Ectodermal cell (in vitro differentiated cells): ENCODE results near the gene FUT8.

Experiments used
- H3K27ac ChIP-seq: 2 replicates; pipeline ENCODE4 v1.7.0; 2013; ENCODE audit warnings: mild to moderate bottlenecking, low read depth, low read length; ENCODE audit not compliant: insufficient read depth, poor library complexity, severe bottlenecking
- H3K27me3 ChIP-seq: 2 replicates; pipeline ENCODE4 v1.7.0; 2013; ENCODE audit warnings: mild to moderate bottlenecking, low read length; ENCODE audit not compliant: insufficient read depth, control insufficient read depth, poor library complexity, severe bottlenecking
- H3K36me3 ChIP-seq: one replicate; pipeline ENCODE4 v1.7.0; 2013; ENCODE audit warnings: low read length; ENCODE audit not compliant: control insufficient read depth, insufficient read depth
- H3K4me1 ChIP-seq: one replicate; pipeline ENCODE4 v1.7.0; 2013; ENCODE audit warnings: low read length; ENCODE audit not compliant: control insufficient read depth, insufficient read depth
- H3K4me3 ChIP-seq: 2 replicates; pipeline ENCODE4 v1.7.0; 2013; ENCODE audit warnings: low read depth, low read length, control low read depth; ENCODE audit not compliant: insufficient read depth
- H3K9me3 ChIP-seq: 2 replicates; pipeline ENCODE4 v1.7.0; 2013; ENCODE audit warnings: mild to moderate bottlenecking, low read length, moderate library complexity; ENCODE audit not compliant: control insufficient read depth
- WGBS, 2 experiments: methylation state at CpG; one replicate each; pipeline ENCODE4 v1.1.7; 2013; ENCODE audit warnings: missing lambda C conversion rate in 2 of 2; 5-methylcytosine and 5-hydroxymethylcytosine counted together

The FUT8 gene

DNA sequence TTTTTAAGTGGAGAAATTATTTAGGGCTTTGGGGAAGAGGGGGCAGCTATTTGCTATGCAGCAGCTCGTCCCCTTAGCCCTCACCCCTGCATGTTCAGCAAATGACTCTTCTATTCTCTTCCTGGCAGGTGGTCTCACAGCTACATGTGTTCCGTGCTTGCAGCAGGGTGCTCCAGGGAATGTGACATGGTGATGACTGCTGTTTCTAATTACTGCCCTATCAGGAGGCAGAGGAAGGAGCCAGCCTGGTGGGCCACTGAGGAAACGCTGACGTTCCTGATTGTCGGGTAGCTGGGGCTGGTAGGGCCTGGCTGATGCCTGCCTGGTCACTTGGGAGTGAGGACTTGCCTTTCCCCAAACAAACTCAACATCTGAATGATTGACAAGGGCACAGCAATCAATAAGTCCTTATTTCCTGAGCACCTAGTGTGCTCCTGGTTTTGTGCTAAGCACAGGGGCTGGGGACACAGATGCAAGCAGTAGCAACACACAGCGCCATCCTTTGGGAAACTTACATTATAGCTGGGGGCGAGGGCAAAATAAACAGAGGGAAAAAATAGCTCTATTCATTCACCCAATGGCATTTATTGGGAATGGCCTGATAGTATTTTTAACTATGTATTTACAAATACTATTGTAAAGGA, 377.8 kb downstream of the FUT8 start:
- no peak overlapping the region for H3K4me3 ChIP-seq
- WGBS, 2 experiments = 51% methylated on average over 7 of the region's 7 CpGs
- no peaks in the 10 kb centered on the region for H3K9me3 ChIP-seq
- H3K27me3 ChIP-seq = no peaks in the 10 kb centered on the region
- H3K27ac ChIP-seq = no peak overlapping the region
- no peaks in the 10 kb centered on the region for H3K4me1 ChIP-seq
- H3K36me3 ChIP-seq = no peaks in the 10 kb centered on the region

DNA sequence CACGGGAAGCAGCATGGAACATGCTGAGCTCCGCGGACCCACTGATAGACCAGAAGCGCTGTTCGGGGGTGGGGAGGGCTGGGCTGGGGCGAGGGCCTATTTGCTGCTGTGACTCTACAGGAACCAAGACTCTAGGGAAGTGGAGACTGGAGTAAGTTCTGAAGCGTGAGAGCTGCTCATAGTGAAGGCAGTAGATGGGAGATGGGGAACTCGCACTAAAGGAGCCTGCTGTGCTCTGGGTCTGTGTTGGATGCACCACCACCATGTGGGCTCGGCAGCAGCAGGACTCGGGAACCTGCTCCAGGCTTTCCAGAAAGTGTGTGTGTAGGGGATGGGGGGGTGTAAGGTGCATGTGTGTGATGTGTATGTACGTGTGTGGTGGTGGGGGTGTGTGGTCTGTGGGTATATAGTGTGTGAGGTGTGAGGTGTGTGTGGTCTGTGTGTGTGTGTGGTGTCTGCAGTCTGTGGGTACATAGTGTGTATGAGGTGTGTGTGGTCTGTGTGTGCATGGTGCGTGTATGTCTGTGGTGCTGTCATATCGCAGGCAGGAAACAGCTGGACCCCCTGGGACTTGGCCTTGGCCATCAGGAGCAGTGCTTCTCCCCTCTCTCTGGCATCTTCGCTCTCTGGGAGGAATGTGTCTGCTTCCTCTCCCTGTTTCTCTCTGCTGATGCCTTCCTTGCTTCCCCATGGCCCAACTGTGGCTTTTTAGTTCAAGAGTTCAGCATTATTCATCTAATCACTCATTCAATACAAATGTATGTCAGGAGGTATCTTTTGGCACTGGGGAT, 378.9 kb downstream of the FUT8 start:
- no peak overlapping the region for H3K4me3 ChIP-seq
- H3K9me3 ChIP-seq = no peaks in the 10 kb centered on the region
- H3K36me3 ChIP-seq = no peaks in the 10 kb centered on the region
- WGBS, 2 experiments = 83 to 86% methylated on average over 14 of the region's 14 CpGs
- no peaks in the 10 kb centered on the region for H3K4me1 ChIP-seq
- H3K27me3 ChIP-seq = no peaks in the 10 kb centered on the region
- no peak overlapping the region for H3K27ac ChIP-seq

DNA sequence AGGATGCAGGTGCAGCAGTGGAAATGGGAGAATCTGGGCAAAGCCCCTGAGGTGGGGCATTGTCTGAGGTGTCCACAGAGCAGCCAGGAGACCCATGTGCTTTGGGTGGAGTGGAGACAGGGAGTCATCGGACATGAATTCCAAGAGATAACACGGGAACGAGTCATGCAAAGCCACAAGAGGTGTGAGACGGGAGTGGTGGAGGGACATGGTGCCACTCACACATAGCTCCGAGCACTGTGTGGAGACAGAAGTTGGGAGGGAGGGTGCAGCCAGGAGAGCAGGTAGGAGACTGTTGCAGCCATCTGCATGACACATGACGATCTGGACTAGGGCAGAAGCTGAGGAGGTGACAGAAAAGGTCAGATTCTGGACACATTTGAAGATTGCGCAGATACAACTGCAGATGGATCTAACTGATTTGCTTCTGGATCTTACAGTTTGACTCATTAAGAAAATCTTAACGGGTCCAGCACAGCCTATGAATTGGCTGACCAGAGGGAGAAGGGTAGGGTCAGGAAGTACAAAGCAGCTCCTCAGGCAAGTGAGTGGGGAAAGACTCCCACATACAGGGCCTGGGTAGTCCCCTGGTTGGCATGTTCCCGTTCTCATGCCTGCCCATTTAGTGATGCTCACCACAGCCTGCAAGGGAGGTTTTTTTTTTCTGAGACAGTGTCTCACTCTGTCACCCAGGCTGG, 379.8 kb downstream of the FUT8 start:
- Histone ChIP-seq H3K4me3 (no peak overlapping the region), H3K27me3 (no peaks in the 10 kb centered on the region), H3K4me1 (no peaks in the 10 kb centered on the region), H3K9me3 (no peaks in the 10 kb centered on the region), H3K36me3 (no peaks in the 10 kb centered on the region), H3K27ac (no peak overlapping the region)
- 86 to 87% methylated on average over 9 of the region's 9 CpGs for WGBS, 2 experiments
